HEK293 (cell line): Measurements from ENCODE around the gene HEBP1.

Source experiments
- ZNF24 ChIP-seq: fragments of 450-650 bp; formaldehyde crosslinking; IDR thresholded peaks from 2 replicates; pipeline ENCODE4 v1.5.1; 2016; ENCODE audit warnings: missing biosample characterization, missing genetic modification characterization
- ZNF335 ChIP-seq: fragments of 450-650 bp; formaldehyde crosslinking; conservative IDR thresholded peaks from 2 replicates; pipeline ENCODE4 v1.5.1; 2016; ENCODE audit warnings: missing biosample characterization, missing genetic modification characterization
- ZNF747 ChIP-seq: fragments of 450-650 bp; formaldehyde crosslinking; IDR thresholded peaks from 2 replicates; pipeline ENCODE4 v1.5.1; 2016; ENCODE audit warnings: missing biosample characterization, missing genetic modification characterization
- TF ChIP-seq, protein P1 (sequence below): fragments of 450-650 bp; formaldehyde crosslinking; IDR thresholded peaks from 2 replicates; pipeline ENCODE4 v1.5.1; 2016; ENCODE audit warnings: missing biosample characterization, missing genetic modification characterization
- TF ChIP-seq, protein P2 (sequence below): fragments of 450-650 bp; formaldehyde crosslinking; IDR thresholded peaks from 2 replicates; pipeline ENCODE4 v1.5.1; 2016; ENCODE audit warnings: missing biosample characterization, missing genetic modification characterization
- TF ChIP-seq, protein P3 (sequence below): fragments of 450-650 bp; formaldehyde crosslinking; conservative IDR thresholded peaks from 2 replicates; pipeline ENCODE4 v1.5.1; 2016; ENCODE audit warnings: low read depth, missing biosample characterization, missing genetic modification characterization

DNA sequence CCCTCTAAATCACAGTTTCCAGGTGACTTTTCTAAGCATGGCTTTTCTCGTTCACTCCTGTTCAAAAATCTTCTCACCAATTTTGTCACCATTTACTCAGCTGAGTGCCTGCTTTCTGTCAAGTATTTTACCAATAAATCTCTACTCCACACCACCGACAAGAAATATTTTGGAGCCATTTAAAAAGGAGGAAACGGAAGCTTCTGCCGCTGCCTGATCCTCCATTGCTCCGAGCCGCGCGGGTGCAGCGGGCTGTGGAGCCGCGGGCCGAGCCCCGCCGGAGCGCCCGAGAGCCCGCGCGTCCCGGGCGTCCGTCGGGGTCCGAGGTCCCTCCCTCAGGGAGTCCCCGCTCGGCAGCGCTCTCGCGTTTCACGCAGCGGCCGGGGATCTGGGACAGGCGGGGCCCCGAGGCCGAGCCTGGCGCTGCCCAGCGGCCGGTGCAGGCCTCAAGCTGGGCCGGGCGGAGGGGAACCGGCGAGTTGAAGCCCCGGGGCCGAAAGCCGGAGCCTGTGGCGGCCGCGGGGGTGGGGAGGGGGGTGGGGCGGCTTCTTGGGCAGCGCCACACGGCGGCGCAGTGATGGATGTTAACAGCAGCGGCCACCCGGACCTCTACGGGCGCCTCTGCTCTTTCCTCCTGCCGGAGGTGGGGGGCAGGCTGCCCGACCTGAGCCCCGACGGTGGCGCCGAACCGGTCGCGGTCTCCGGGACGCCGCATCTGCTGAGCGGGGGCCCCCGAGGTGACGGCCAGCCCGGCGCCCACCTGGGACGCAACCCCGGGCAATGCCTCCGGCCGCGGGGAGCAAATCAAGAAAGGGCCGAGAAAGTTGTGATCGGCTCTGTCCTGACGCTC is 1.1 kb upstream of the HEBP1 start:
- TF ChIP-seq, protein P1, sequence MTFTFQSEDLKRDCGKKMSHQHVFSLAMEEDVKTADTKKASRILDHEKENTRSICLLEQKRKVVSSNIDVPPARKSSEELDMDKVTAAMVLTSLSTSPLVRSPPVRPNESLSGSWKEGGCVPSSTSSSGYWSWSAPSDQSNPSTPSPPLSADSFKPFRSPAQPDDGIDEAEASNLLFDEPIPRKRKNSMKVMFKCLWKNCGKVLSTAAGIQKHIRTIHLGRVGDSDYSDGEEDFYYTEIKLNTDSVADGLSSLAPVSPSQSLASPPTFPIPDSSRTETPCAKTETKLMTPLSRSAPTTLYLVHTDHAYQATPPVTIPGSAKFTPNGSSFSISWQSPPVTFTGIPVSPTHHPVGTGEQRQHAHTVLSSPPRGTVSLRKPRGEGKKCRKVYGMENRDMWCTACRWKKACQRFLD (tag by site-specific recombination), result no peak
- TF ChIP-seq, protein P2, sequence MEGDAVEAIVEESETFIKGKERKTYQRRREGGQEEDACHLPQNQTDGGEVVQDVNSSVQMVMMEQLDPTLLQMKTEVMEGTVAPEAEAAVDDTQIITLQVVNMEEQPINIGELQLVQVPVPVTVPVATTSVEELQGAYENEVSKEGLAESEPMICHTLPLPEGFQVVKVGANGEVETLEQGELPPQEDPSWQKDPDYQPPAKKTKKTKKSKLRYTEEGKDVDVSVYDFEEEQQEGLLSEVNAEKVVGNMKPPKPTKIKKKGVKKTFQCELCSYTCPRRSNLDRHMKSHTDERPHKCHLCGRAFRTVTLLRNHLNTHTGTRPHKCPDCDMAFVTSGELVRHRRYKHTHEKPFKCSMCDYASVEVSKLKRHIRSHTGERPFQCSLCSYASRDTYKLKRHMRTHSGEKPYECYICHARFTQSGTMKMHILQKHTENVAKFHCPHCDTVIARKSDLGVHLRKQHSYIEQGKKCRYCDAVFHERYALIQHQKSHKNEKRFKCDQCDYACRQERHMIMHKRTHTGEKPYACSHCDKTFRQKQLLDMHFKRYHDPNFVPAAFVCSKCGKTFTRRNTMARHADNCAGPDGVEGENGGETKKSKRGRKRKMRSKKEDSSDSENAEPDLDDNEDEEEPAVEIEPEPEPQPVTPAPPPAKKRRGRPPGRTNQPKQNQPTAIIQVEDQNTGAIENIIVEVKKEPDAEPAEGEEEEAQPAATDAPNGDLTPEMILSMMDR (tag by site-specific recombination), result peak; percentile 40; the same call in 1 of the 2 replicates
- TF ChIP-seq ZNF747, result no peak
- no peak for TF ChIP-seq ZNF24 (tag by site-specific recombination)
- TF ChIP-seq, protein P3, sequence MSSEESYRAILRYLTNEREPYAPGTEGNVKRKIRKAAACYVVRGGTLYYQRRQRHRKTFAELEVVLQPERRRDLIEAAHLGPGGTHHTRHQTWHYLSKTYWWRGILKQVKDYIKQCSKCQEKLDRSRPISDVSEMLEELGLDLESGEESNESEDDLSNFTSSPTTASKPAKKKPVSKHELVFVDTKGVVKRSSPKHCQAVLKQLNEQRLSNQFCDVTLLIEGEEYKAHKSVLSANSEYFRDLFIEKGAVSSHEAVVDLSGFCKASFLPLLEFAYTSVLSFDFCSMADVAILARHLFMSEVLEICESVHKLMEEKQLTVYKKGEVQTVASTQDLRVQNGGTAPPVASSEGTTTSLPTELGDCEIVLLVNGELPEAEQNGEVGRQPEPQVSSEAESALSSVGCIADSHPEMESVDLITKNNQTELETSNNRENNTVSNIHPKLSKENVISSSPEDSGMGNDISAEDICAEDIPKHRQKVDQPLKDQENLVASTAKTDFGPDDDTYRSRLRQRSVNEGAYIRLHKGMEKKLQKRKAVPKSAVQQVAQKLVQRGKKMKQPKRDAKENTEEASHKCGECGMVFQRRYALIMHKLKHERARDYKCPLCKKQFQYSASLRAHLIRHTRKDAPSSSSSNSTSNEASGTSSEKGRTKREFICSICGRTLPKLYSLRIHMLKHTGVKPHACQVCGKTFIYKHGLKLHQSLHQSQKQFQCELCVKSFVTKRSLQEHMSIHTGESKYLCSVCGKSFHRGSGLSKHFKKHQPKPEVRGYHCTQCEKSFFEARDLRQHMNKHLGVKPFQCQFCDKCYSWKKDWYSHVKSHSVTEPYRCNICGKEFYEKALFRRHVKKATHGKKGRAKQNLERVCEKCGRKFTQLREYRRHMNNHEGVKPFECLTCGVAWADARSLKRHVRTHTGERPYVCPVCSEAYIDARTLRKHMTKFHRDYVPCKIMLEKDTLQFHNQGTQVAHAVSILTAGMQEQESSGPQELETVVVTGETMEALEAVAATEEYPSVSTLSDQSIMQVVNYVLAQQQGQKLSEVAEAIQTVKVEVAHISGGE, result no peak
- peak; percentile 92 for TF ChIP-seq ZNF335 (tag by site-specific recombination)
